K562 (cell line): ENCODE data around the gene ANGPTL7. TPM values are rescaled to one million over a fixed set of nuclear protein-coding genes. Genes with fewer than 3 reads are reported as not detected.

ENCODE experiments used
- ATAC-seq: fragments of 200-7000 bp; cut with Tn5 transposase; 3 replicates; pipeline ENCODE4 v1.9.1; 2020; ENCODE audit warnings: moderate library complexity
- BruUV-seq: library from RNA; stranded (reverse); fragments of 400-500 nt; replicated peaks from 2 replicates; lab custom pipeline; 2021; lab: Mats Ljungman, UMichigan
- CTCF ChIA-PET: fragments of 300-600 bp; formaldehyde crosslinking; extraction: SDS; loops from one replicate; lab custom pipeline; 2021; ENCODE audit warnings: low intra/inter-chr PET ratio; lab: Yijun Ruan, JAX
- POLR2A ChIA-PET: fragments of 300-600, 350-650 bp; sonication (Branson Sonifier 250); formaldehyde crosslinking; extraction: SDS; loops from one replicate; lab custom pipeline; 2021; ENCODE audit warnings: antibody characterized with exemption, inconsistent platforms; lab: Yijun Ruan, JAX
- DNase-seq, 4 experiments: peaks; one replicate each; pipeline versions ENCODE4 v3.0.0 to v3.0.0-alpha.2; 2011 to 2018; ENCODE audit warnings: low spot score in 3 of 4, mixed read lengths in 3 of 4; ENCODE audit errors: extremely low read depth in 1 of 4
- FAIRE-seq: peaks from 2 replicates; lab custom pipeline; 2011; peaks lifted over from hg19 to GRCh38; lab: Jason Lieb, UNC
- H2AFZ ChIP-seq: 2 replicates; pipeline ENCODE4 v1.6.0; 2011; ENCODE audit warnings: low read depth, low read length, control low read depth, inconsistent platforms
- H3K27ac ChIP-seq: fragments of 200-600 bp; 3 replicates; pipeline ENCODE4 v1.8.0; 2011; ENCODE audit warnings: low read depth, mild to moderate bottlenecking, control low read depth, inconsistent platforms, low read length, moderate library complexity, mixed read lengths; ENCODE audit errors: extremely low read depth
- H3K27me3 ChIP-seq, 2 experiments: fragments of 300-600 bp in 1 of 2; 2 replicates in 1 of 2; 3 replicates in 1 of 2; pipeline versions ENCODE4 v1.6.0 to v1.8.0; 2011; ENCODE audit warnings: inconsistent platforms in 2 of 2, low read length in 2 of 2, mild to moderate bottlenecking in 1 of 2, mixed read lengths in 1 of 2, moderate library complexity in 1 of 2; ENCODE audit not compliant: control insufficient read depth in 2 of 2, insufficient read depth in 2 of 2
- H3K36me3 ChIP-seq: fragments of 300-600 bp; 3 replicates; pipeline ENCODE4 v1.8.0; 2011; ENCODE audit warnings: mild to moderate bottlenecking, low read length, inconsistent platforms; ENCODE audit not compliant: control insufficient read depth, insufficient read depth
- H3K4me1 ChIP-seq, 2 experiments: fragments of 200-600 bp in 1 of 2; replicated peaks in 1 of 2; 2 replicates in 1 of 2; 3 replicates in 1 of 2; pipeline versions ENCODE4 v1.5.1 to v1.8.0; 2011; ENCODE audit warnings: inconsistent platforms in 2 of 2, low read length in 2 of 2, mild to moderate bottlenecking in 1 of 2, mixed read lengths in 1 of 2, moderate library complexity in 1 of 2; ENCODE audit not compliant: control insufficient read depth in 2 of 2, insufficient read depth in 2 of 2
- H3K4me2 ChIP-seq: 2 replicates; pipeline ENCODE4 v1.6.1; 2011; ENCODE audit warnings: low read length, control low read depth, inconsistent platforms, mixed read lengths; ENCODE audit not compliant: insufficient read depth
- H3K4me3 ChIP-seq: fragments of 200-600 bp; sonication (generic), shearing (Covaris generic); 2 replicates; pipeline ENCODE4 v1.5.1; 2016; ENCODE audit warnings: control low read depth, inconsistent platforms
- H3K79me2 ChIP-seq: fragments of 200-600 bp; 3 replicates; pipeline ENCODE4 v1.8.0; 2011; ENCODE audit warnings: low read length, inconsistent platforms; ENCODE audit not compliant: control insufficient read depth, insufficient read depth
- H3K9ac ChIP-seq, 2 experiments: 2 replicates each; pipeline versions ENCODE4 v1.6.0 to v1.6.1; 2011; ENCODE audit warnings: low read depth in 2 of 2, low read length in 2 of 2, control low read depth in 1 of 2, inconsistent platforms in 1 of 2, mild to moderate bottlenecking in 1 of 2, mixed read lengths in 1 of 2; ENCODE audit not compliant: insufficient read depth in 1 of 2
- H3K9me1 ChIP-seq: one replicate; pipeline ENCODE4 v1.6.0; 2011; ENCODE audit warnings: inconsistent platforms, mild to moderate bottlenecking, low read length, moderate library complexity; ENCODE audit not compliant: control insufficient read depth, insufficient read depth
- H3K9me3 ChIP-seq: replicated peaks from 2 replicates; pipeline ENCODE4 v1.5.1; 2011; ENCODE audit warnings: low read depth, low read length, inconsistent platforms; ENCODE audit not compliant: control insufficient read depth, insufficient read depth
- H4K20me1 ChIP-seq: replicated peaks from 2 replicates; pipeline ENCODE4 v1.6.1; 2011; ENCODE audit warnings: low read length, inconsistent platforms, mixed read lengths; ENCODE audit not compliant: control insufficient read depth, insufficient read depth
- ATF2 ChIP-seq: sonication (generic); formaldehyde crosslinking; IDR thresholded peaks from 2 replicates; pipeline ENCODE4 v1.8.1; 2022; ENCODE audit warnings: missing genetic modification reagents
- ETS1 ChIP-seq: conservative IDR thresholded peaks from 2 replicates; pipeline ENCODE4 v1.6.1; 2011; ENCODE audit warnings: low read depth, mild to moderate bottlenecking, low read length; ENCODE audit not compliant: control insufficient read depth
- FOXA3 ChIP-seq, 2 experiments: fragments of 450-650 bp in 1 of 2; sonication (generic) in 1 of 2; formaldehyde crosslinking; IDR thresholded peaks in 1 of 2; conservative IDR thresholded peaks in 1 of 2; 2 replicates each; pipeline versions ENCODE4 v1.4.0 to v1.8.0; 2020 to 2022; ENCODE audit warnings: mild to moderate bottlenecking in 2 of 2, missing genetic modification reagents in 1 of 2
- FUS ChIP-seq: fragments of 200-400 bp; formaldehyde crosslinking; optimal IDR thresholded peaks from 2 replicates; pipeline ENCODE3; 2017; ENCODE audit warnings: low read depth, low read length
- HLTF ChIP-seq: fragments of 450-650 bp; IDR thresholded peaks from 2 replicates; pipeline ENCODE4 v1.6.1; 2016
- HNRNPUL1 ChIP-seq: fragments of 200-400 bp; formaldehyde crosslinking; IDR thresholded peaks from 2 replicates; pipeline ENCODE4 v1.6.1; 2017; ENCODE audit warnings: low read length
- IFI16 ChIP-seq: fragments of 250-450 bp; sonication (Bioruptor Pico); IDR thresholded peaks from 2 replicates; pipeline ENCODE4 v2.1.2; 2022; ENCODE audit warnings: mild to moderate bottlenecking, inconsistent platforms
- ILK ChIP-seq: fragments of 450-650 bp; IDR thresholded peaks from 2 replicates; pipeline ENCODE4 v1.6.1; 2016; ENCODE audit warnings: missing genetic modification characterization, low read depth, mild to moderate bottlenecking, missing compliant biosample characterization, moderate library complexity, borderline replicate concordance
- NCOR1 ChIP-seq: fragments of 450-650 bp; IDR thresholded peaks from 2 replicates; pipeline ENCODE4 v1.6.1; 2016; ENCODE audit warnings: mild to moderate bottlenecking, moderate library complexity
- PCBP2 ChIP-seq: fragments of 200-400 bp; formaldehyde crosslinking; IDR thresholded peaks from 2 replicates; pipeline ENCODE4 v1.6.1; 2018; ENCODE audit warnings: low read length, low read depth, mild to moderate bottlenecking, moderate library complexity; ENCODE audit not compliant: poor library complexity, severe bottlenecking
- PHF20 ChIP-seq: fragments of 450-650 bp; IDR thresholded peaks from 2 replicates; pipeline ENCODE4 v1.6.1; 2018; ENCODE audit not compliant: partially characterized antibody
- POLR2H ChIP-seq: IDR thresholded peaks from 2 replicates; pipeline ENCODE4 v1.6.1; 2016; ENCODE audit warnings: missing genetic modification characterization, low read depth, mild to moderate bottlenecking, control low read depth, missing compliant biosample characterization, moderate library complexity
- RHOXF2B ChIP-seq: fragments of 250-450 bp; sonication (Bioruptor Pico); conservative IDR thresholded peaks from 2 replicates; pipeline ENCODE4 v1.5.1; 2021
- SREBF1 ChIP-seq: fragments of 150-350 bp; IDR thresholded peaks from 2 replicates; pipeline ENCODE4 v1.6.1; 2014; ENCODE audit warnings: antibody characterized with exemption, low read depth, low read length, borderline replicate concordance
- TSC22D4 ChIP-seq: fragments of 450-650 bp; IDR thresholded peaks from 2 replicates; pipeline ENCODE4 v1.6.1; 2016; ENCODE audit warnings: missing genetic modification characterization, missing biosample characterization, control low read depth
- ZBTB2 ChIP-seq: fragments of 450-650 bp; IDR thresholded peaks from 2 replicates; pipeline ENCODE4 v1.6.1; 2016; ENCODE audit warnings: antibody characterized with exemption
- ZBTB26 ChIP-seq: fragments of 450-650 bp; formaldehyde crosslinking; IDR thresholded peaks from 2 replicates; pipeline ENCODE4 v1.4.0; 2022; ENCODE audit warnings: missing genetic modification characterization
- ZNF408 ChIP-seq: fragments of 250-450 bp; sonication (Bioruptor Pico); IDR thresholded peaks from 2 replicates; pipeline ENCODE4 v1.4.0; 2020; ENCODE audit warnings: low read depth, mild to moderate bottlenecking, moderate library complexity
- ZNF785 ChIP-seq: fragments of 250-450 bp; sonication (Bioruptor Pico); IDR thresholded peaks from 2 replicates; pipeline ENCODE4 v1.4.0; 2020; ENCODE audit warnings: mild to moderate bottlenecking
- WGBS: fragments of 100-300 bp; shearing (Covaris generic); methylation state at CpG from one replicate; pipeline ENCODE4 v1.1.6; 2016; ENCODE audit warnings: low coverage, mixed read lengths; ENCODE audit not compliant: insufficient coverage; ENCODE audit errors: missing lambda C conversion rate; 5-methylcytosine and 5-hydroxymethylcytosine counted together
- in situ Hi-C: fragments of 300-500 bp; cut with MboI; formaldehyde crosslinking; loops from 4 replicates; pipeline ENCODE4 v1.15.0; 2018; ENCODE audit warnings: inconsistent platforms, mixed read lengths
- intact Hi-C: fragments of 100-400 bp; cut with micrococcal nuclease; formaldehyde crosslinking; loops from 2 replicates; pipeline ENCODE4 v1.14.2; 2022
- polyA plus RNA-seq, 8 experiments: library from polyadenylated mRNA; depleted of rRNA in 4 of 8; stranded (reverse) in 5 of 8; unstranded in 3 of 8; fragments of >200 nt; fragmentation: Nextera tagmentation in 2 of 8; fragmentation: Illumina TruSeq in 1 of 8; extraction: Ambion mirVana in 2 of 8; extraction: Trizol in 1 of 8; gene quantifications; 2 replicates each; pipeline versions ENCODE4 v1.2.1 to v1.2.3, GENCODE V29; 2011 to 2014; ENCODE audit warnings: inconsistent platforms in 1 of 8, missing spikeins in 1 of 8
- total RNA-seq, 7 experiments: library from RNA; depleted of rRNA in 6 of 7; stranded (reverse); fragments of >200 nt in 6 of 7; fragmentation: Illumina TruSeq in 2 of 7; extraction: Trizol in 2 of 7; gene quantifications; 2 replicates each; pipeline versions ENCODE4 v1.2.1 to v1.2.3, GENCODE V29; 2011 to 2021; ENCODE audit warnings: low replicate concordance in 1 of 7

Gene ANGPTL7
- total and polyA plus RNA-seq, 9 of the 15 experiments (the other 6 are each of a cell fraction or from before 2014, with no cell fraction given): not detected

GRCh38 chr1:11198257-11198656 is 9.1 kb downstream of the ANGPTL7 start:
- FAIRE-seq (no peak), DNase-seq (no peak), ATAC-seq (no peak)
- POLR2A ChIA-PET: interaction anchor here (0.6 to 1.6 kb wide), 2 partner anchors 9 to 40 kb away, joined by 3 read pairs; partner anchors contain the start of gene ANGPTL7
- H3K4me2 ChIP-seq: no peak overlapping the region
- no peak for TF ChIP-seq ZBTB26 (CRISPR knock-in tag)
- TF ChIP-seq HLTF: no peak
- TF ChIP-seq FUS: no peak
- no peak for TF ChIP-seq ILK
- no peak for TF ChIP-seq ZBTB2
- no peak for TF ChIP-seq ZNF785 (CRISPR knock-in tag)
- no peak for TF ChIP-seq PHF20
- no peak for TF ChIP-seq HNRNPUL1
- no peak for TF ChIP-seq ATF2
- no peak for TF ChIP-seq ETS1
- TF ChIP-seq POLR2H (tag): no peak
- TF ChIP-seq IFI16: no peak
- TF ChIP-seq NCOR1: no peak
- TF ChIP-seq FOXA3 (CRISPR knock-in tag; conservative IDR thresholded peaks at IDR 0.05 in 1 of 2, IDR thresholded peaks at IDR 0.05 in 1 of 2): no peak
- TF ChIP-seq ZNF408 (CRISPR knock-in tag): no peak
- TF ChIP-seq TSC22D4: no peak
- no peak for TF ChIP-seq RHOXF2B (CRISPR knock-in tag)
- TF ChIP-seq PCBP2: no peak
- TF ChIP-seq SREBF1: no peak
- H3K9ac ChIP-seq: no peak overlapping the region
- no peaks in the 10 kb centered on the region for H3K27me3 ChIP-seq
- H3K9me1 ChIP-seq: no peaks in the 10 kb centered on the region
- WGBS: 72% methylated on average over 4 of the region's 4 CpGs
- no TSS peak for BruUV-seq
- intact Hi-C loops (no loop called here), in situ Hi-C loops (no loop called here)
- H3K36me3 ChIP-seq: peaks cover 84% of the 10 kb centered on the region
- no peak overlapping the region for H3K4me3 ChIP-seq
- no peaks in the 10 kb centered on the region for H4K20me1 ChIP-seq
- no peak overlapping the region for H3K27ac ChIP-seq
- H3K4me1 ChIP-seq: no peaks in the 10 kb centered on the region
- CTCF ChIA-PET: no interaction called here
- no peaks in the 10 kb centered on the region for H3K9me3 ChIP-seq
- H3K79me2 ChIP-seq: no peaks in the 10 kb centered on the region
- H2AFZ ChIP-seq: no peak overlapping the region
